CD4-positive, alpha-beta memory T cell (primary cell): ENCODE measurements around the gene TEKTIP1. TPM values are rescaled to one million over a fixed set of nuclear protein-coding genes. Genes with fewer than 3 reads are reported as not detected.
"Not testable (repeated sequence)": the region's sequence is repeated elsewhere in the genome, so short reads cannot be mapped to it uniquely, and the experiment has no call there.

Source experiments
- CTCF ChIA-PET: fragments of 350-600 bp; sonication (Branson Sonifier 250); formaldehyde crosslinking; loops from one replicate; lab custom pipeline; 2021; ENCODE audit warnings: inconsistent platforms; ENCODE audit not compliant: partially characterized antibody; lab: Charles Lee
- POLR2A ChIA-PET: fragments of 350-600 bp; sonication (Branson Sonifier 250); formaldehyde crosslinking; loops from one replicate; lab custom pipeline; 2021; ENCODE audit not compliant: partially characterized antibody; lab: Charles Lee
- DNase-seq, 5 donors: peaks; one replicate each; pipeline versions ENCODE4 v3.0.0 to v3.0.0-alpha.2; 2020 to 2022; ENCODE audit warnings: mixed read lengths in 1 of 5
- H3K27ac ChIP-seq: one replicate; pipeline ENCODE4 v1.7.0; 2013; ENCODE audit warnings: low read depth, low read length
- H3K27me3 ChIP-seq: 2 replicates; pipeline ENCODE4 v1.7.0; 2013; ENCODE audit warnings: mild to moderate bottlenecking, low read length, moderate library complexity; ENCODE audit not compliant: insufficient read depth
- H3K36me3 ChIP-seq: 2 replicates; pipeline ENCODE4 v1.7.0; 2013; ENCODE audit warnings: mild to moderate bottlenecking, low read length, moderate library complexity; ENCODE audit not compliant: insufficient read depth
- H3K4me1 ChIP-seq: 2 replicates; pipeline ENCODE4 v1.7.0; 2013; ENCODE audit warnings: mild to moderate bottlenecking, low read length, moderate library complexity; ENCODE audit not compliant: insufficient read depth
- H3K4me3 ChIP-seq, 2 donors: one replicate each; pipeline ENCODE4 v1.7.0; 2013; ENCODE audit warnings: low read length in 2 of 2, mild to moderate bottlenecking in 1 of 2
- H3K9me3 ChIP-seq, 2 donors: one replicate each; pipeline ENCODE4 v1.7.0; 2013; ENCODE audit warnings: low read length in 2 of 2, control low read depth in 1 of 2; ENCODE audit not compliant: control insufficient read depth in 1 of 2
- H3K27ac Mint-ChIP-seq, 7 donors: one replicate each; pipeline ENCODE4 v1.8.0; 2020 to 2021; ENCODE audit warnings: mixed read lengths in 7 of 7, mild to moderate bottlenecking in 6 of 7, inconsistent platforms in 3 of 7, moderate library complexity in 3 of 7
- H3K27me3 Mint-ChIP-seq, 2 donors: one replicate each; pipeline ENCODE4 v1.8.0; 2020 to 2021; ENCODE audit warnings: mixed read lengths in 2 of 2
- H3K36me3 Mint-ChIP-seq, 2 donors: one replicate each; pipeline ENCODE4 v1.8.0; 2020 to 2021; ENCODE audit warnings: mixed read lengths in 2 of 2, inconsistent platforms in 1 of 2, mild to moderate bottlenecking in 1 of 2
- H3K4me1 Mint-ChIP-seq, 4 donors: one replicate each; pipeline ENCODE4 v1.8.0; 2020 to 2021; ENCODE audit warnings: mixed read lengths in 4 of 4, mild to moderate bottlenecking in 1 of 4
- H3K4me3 Mint-ChIP-seq, 8 donors: one replicate each; pipeline ENCODE4 v1.8.0; 2020 to 2021; ENCODE audit warnings: mixed read lengths in 8 of 8, mild to moderate bottlenecking in 7 of 8, moderate library complexity in 6 of 8, inconsistent platforms in 3 of 8
- H3K9me3 Mint-ChIP-seq, 8 donors: one replicate each; pipeline ENCODE4 v1.8.0; 2020 to 2021; ENCODE audit warnings: mixed read lengths in 8 of 8, mild to moderate bottlenecking in 5 of 8, inconsistent platforms in 3 of 8, moderate library complexity in 1 of 8
- intact Hi-C: fragments of 100-400 bp; cut with micrococcal nuclease; formaldehyde crosslinking; loops from one replicate; pipeline ENCODE4 v1.15.1; 2023
- polyA plus RNA-seq, 2 donors: library from polyadenylated mRNA; unstranded; fragments of 300-500 nt; fragmentation: Illumina TruSeq; gene quantifications; one replicate each; pipeline ENCODE4 v1.2.3, GENCODE V29; 2021
- total RNA-seq, 2 experiments: library from RNA; stranded (reverse); gene quantifications; one replicate each; pipeline ENCODE4 v1.2.3, GENCODE V29; 2021

Gene TEKTIP1
- total and polyA plus RNA-seq, 4 experiments from 2014 or later, result 0.55 to 10.6 (median 8.1) TPM; not detected in 1

DNA sequence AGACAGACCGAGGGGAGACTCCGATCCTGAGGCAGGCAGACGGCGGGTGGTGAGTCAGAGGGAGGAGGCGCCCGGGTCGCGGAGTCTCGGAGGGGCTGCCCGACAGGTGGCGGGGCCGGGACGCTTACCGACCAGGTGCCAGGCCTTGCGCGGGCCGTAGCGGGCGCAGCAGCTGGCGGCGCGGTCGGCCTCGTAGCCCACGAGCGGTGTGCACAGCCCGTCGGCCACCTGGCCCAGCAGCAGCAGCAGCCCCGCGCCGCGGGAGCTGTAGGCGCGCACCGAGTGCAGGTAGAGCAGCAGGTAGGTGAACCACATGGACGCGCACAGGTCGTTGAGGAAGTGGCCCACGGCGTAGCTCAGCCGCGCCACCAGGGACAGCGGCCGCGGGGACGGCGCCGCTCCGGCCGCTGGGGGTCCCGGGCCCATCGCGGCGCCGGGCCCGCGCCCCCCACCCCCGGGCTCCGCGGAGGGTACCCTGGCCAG is 18.0 kb downstream of the TEKTIP1 start:
- Histone ChIP-seq H3K27me3 (no peaks in the 10 kb centered on the region), H3K4me3 (peak overlapping the region; percentile 73 to 81), H3K36me3 (no peaks in the 10 kb centered on the region), H3K9me3 (no peaks in the 10 kb centered on the region), H3K4me1 (peaks cover 49% of the 10 kb centered on the region), H3K27ac (peak overlapping the region; percentile 74)
- DNase-seq, result peak; percentile 53 to 85 (median 59)
- CTCF ChIA-PET, result interaction anchor here (0.6 to 4.3 kb wide), 6 partner anchors 9 to 28 kb away, joined by 3 to 49 read pairs (median 4); partner anchors contain the start of gene GIPC3
- peak overlapping the region; percentile 92 to 99 (median 97) for H3K27ac Mint-ChIP-seq
- POLR2A ChIA-PET, result interaction anchor here (0.7 to 7.2 kb wide), 19 partner anchors 9 to 690 kb away, joined by 3 to 54 read pairs (median 6); partner anchors contain the start of genes DOHH, GIPC3, HMG20B and TEKTIP1
- peaks cover 0 to 1% of the 10 kb centered on the region in 2 donors for H3K27me3 Mint-ChIP-seq
- H3K9me3 Mint-ChIP-seq, result peaks cover 0 to 3% (median 0%) of the 10 kb centered on the region in 8 donors
- H3K36me3 Mint-ChIP-seq, result peaks cover 0 to 10% of the 10 kb centered on the region in 2 donors
- intact Hi-C loops, result loop anchor here (1.0 kb wide), 2 partner anchors 15 to 70 kb away; partner anchors contain the start of gene HMG20B
- peaks cover 21 to 45% (median 32%) of the 10 kb centered on the region in 4 donors for H3K4me1 Mint-ChIP-seq
- peak overlapping the region; percentile 92 to 99 (median 96) for H3K4me3 Mint-ChIP-seq

DNA sequence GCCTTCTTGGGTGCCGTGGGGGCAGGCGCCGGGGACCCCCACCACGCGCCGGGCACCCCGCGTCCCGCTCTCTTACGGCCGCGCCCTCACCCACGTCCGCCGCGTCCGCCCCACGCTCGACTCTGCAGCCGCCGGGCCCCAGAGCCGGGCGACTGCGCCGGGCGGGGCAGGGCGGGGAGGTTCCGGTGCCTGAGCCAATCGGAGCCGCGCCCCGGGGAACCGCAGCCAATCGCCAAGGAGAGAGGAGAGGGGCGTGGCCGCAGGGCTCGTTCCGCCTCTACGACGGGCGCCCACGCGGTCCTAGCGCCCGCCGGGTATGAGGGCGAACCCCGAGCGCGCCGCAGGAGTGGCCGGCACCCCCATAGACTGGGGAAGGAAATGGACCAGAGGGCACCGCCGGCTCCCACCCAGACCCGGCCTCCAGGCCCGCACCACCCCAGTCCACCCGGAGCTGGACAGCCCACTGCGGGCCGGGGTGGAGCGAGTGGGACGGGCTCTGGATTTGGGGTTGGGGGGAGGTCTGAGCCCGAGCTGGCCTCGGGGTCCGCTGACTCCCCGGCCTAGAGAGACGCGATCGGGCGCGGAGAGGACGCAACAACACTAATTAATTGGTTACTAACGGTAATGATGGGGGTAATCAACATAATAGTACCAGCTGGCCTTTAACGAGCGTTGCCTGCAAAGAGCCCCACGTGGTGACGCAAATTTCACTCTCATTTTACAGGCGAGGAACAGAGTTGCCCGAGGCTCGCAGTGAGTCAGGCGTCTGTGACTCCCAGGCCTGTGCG is 18.7 kb downstream of the TEKTIP1 start, which contains the start of gene MFSD12:
MFSD12 (minus strand) TSS at position 126 of the 788 bp plus-strand sequence. CDS start 183 bp downstream, outside the sequence.
- Histone ChIP-seq H3K36me3 (no peaks in the 10 kb centered on the region), H3K9me3 (no peaks in the 10 kb centered on the region), H3K4me3 (peak within 1 kb of the TSS; percentile 81 to 84), H3K27me3 (no peaks in the 10 kb centered on the region), H3K27ac (peak within 1 kb of the TSS; percentile 74), H3K4me1 (peaks cover 47% of the 10 kb centered on the region)
- Mint-ChIP-seq H3K27me3 (peaks cover 0 to 1% of the 10 kb centered on the region in 2 donors), H3K4me3 (peak within 1 kb of the TSS; percentile 92 to 99 (median 96)), H3K27ac (peak within 1 kb of the TSS; percentile 92 to 99 (median 97)), H3K4me1 (peaks cover 21 to 42% (median 32%) of the 10 kb centered on the region in 4 donors), H3K36me3 (peaks cover 0 to 10% of the 10 kb centered on the region in 2 donors), H3K9me3 (peaks cover 0 to 3% (median 0%) of the 10 kb centered on the region in 8 donors)
- intact Hi-C loops, result loop anchor here (1.0 kb wide), 2 partner anchors 15 to 70 kb away; partner anchors contain the start of gene HMG20B
- peak; percentile 90 to 94 (median 93) for DNase-seq
- ChIA-PET CTCF (interaction anchor here (1.1 to 4.3 kb wide), 5 partner anchors 12 to 28 kb away, joined by 3 to 49 read pairs (median 5); partner anchors contain the start of gene GIPC3), POLR2A (interaction anchor here (0.6 to 7.2 kb wide), 22 partner anchors 10 to 689 kb away, joined by 3 to 54 read pairs (median 4); partner anchors contain the start of genes FZR1, GIPC3, HMG20B and TEKTIP1)

DNA sequence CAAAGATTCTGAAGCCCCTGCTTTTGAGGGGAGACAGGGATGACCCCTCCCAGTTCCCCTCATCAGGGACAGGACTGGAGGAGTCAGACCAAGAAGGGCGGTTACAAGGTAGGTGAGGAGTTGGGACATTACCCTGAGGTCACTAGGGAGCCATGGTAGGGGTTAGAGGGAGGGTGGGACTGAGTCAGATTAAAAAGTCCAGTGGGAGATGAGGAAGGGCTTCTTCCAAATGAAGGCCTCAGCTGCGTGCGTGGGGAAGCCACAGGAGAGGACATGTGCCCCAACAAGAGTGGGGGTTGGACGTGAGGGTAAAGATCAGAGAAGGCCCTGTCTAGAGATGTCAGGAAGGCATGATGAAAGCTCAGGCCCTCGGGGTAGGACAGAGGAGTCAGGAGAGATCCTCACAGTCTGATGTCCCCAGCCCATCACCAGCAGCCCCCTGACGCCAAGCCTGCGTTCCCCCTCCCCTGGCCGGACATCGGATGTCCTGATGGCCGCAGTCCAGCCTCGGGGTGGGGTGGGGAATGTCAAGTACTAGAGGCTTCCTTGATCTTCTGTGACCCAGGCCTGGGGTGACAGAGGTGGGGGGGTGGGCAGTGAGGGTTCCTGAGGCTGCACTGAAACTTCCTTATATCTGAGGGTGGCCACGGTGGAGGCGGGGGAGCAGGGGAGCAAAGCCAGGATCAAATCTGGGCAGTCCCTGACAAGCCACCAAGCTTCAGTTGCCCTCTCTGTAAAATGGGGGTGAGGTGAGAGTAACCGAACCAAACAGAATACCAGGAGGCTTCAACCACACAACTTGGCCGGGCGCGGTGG is 24.9 kb downstream of the TEKTIP1 start:
- Mint-ChIP-seq H3K27me3 (no peaks in the 10 kb centered on the region), H3K9me3 (peaks cover 0 to 2% (median 0%) of the 10 kb centered on the region in 8 donors), H3K4me1 (no peaks in the 10 kb centered on the region), H3K36me3 (no peaks in the 10 kb centered on the region), H3K27ac (peak overlapping the region in 1 of 7 donors; percentile 60), H3K4me3 (no peak overlapping the region)
- Histone ChIP-seq H3K9me3 (no peaks in the 10 kb centered on the region), H3K4me3 (no peak overlapping the region), H3K4me1 (no peaks in the 10 kb centered on the region), H3K27me3 (no peaks in the 10 kb centered on the region), H3K36me3 (no peaks in the 10 kb centered on the region), H3K27ac (no peak overlapping the region)
- DNase-seq, result no peak
- CTCF ChIA-PET, result no interaction called here
- POLR2A ChIA-PET, result interaction anchor here (1.1 kb wide), 1 partner anchor 10 kb away, joined by 4 read pairs; no protein-coding TSS in a partner anchor
- intact Hi-C loops, result no loop called here

DNA sequence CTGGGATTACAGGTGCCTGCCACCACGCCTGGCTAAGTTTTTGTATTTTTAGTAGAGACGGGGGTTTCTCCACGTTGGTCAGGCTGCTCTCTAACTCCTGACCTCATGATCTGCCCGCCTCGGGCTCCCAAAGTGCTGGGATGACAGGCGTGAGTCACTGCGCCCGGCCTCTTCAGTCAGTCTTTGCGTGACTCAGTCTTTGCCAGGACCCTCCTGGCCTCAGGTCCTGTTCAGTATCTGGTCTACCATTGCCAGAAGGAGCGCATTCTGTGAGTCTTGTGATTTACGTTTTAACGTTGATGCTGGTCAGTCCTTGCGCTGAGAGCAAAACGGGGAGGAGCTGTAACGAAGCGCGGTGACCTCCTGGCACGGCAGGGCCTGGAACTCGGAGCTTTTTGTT is 26.2 kb downstream of the TEKTIP1 start:
- Histone ChIP-seq H3K4me3 (no peak overlapping the region), H3K36me3 (no peaks in the 10 kb centered on the region), H3K27ac (no peak overlapping the region), H3K27me3 (no peaks in the 10 kb centered on the region), H3K9me3 (no peaks in the 10 kb centered on the region), H3K4me1 (no peaks in the 10 kb centered on the region)
- intact Hi-C loops, result no loop called here
- H3K36me3 Mint-ChIP-seq, result no peaks in the 10 kb centered on the region
- DNase-seq, result no peak
- CTCF ChIA-PET, result interaction anchor here (0.7 to 1.3 kb wide), 2 partner anchors 20 to 196 kb away, joined by 3 read pairs; no protein-coding TSS in a partner anchor
- H3K4me3 Mint-ChIP-seq, result no peak overlapping the region
- H3K4me1 Mint-ChIP-seq, result no peaks in the 10 kb centered on the region
- H3K27me3 Mint-ChIP-seq, result no peaks in the 10 kb centered on the region
- no peak overlapping the region for H3K27ac Mint-ChIP-seq
- H3K9me3 Mint-ChIP-seq, result peaks cover 0 to 2% (median 0%) of the 10 kb centered on the region in 8 donors
- POLR2A ChIA-PET, result no interaction called here

DNA sequence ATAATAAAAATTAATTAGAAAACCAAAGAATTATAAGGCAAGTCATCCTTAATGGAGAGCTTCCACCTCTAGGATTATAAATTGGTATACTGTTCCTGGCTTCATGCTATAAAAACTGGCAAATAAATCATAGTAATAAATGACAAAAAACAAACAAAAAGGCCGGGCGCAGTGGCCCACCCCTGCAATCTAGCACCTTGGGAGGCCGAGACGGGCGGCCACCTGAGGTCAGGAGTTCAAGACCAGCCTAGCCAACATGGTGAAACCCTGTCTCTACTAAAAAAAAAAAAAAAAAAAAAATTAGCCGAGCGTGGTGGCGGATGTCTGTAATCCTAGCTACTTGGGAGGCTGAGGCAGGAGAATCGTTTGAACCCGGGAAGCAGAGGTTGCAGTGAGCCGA is 31.1 kb downstream of the TEKTIP1 start:
- H3K4me3 ChIP-seq, DNase-seq, H3K9me3 ChIP-seq, H3K27me3 Mint-ChIP-seq, H3K36me3 ChIP-seq, H3K4me3 Mint-ChIP-seq, H3K36me3 Mint-ChIP-seq, H3K27ac Mint-ChIP-seq, H3K27me3 ChIP-seq, H3K27ac ChIP-seq, H3K9me3 Mint-ChIP-seq: not testable (repeated sequence)
- H3K4me1 Mint-ChIP-seq, result peaks cover 3 to 19% (median 15%) of the 10 kb centered on the region in 4 donors
- peaks cover 15% of the 10 kb centered on the region for H3K4me1 ChIP-seq
- intact Hi-C loops, result loop anchor here (5.0 to 10.0 kb wide), 3 partner anchors 63 to 495 kb away; partner anchors contain the start of genes FZR1 and ZBTB7A
- ChIA-PET POLR2A (interaction anchor here (5.8 kb wide), 1 partner anchor 13 kb away, joined by 54 read pairs; the partner anchor contains the start of gene MFSD12), CTCF (interaction anchor here (1.1 to 1.5 kb wide), 2 partner anchors 13 to 15 kb away, joined by 3 to 8 read pairs; partner anchors contain the start of genes GIPC3 and MFSD12)

DNA sequence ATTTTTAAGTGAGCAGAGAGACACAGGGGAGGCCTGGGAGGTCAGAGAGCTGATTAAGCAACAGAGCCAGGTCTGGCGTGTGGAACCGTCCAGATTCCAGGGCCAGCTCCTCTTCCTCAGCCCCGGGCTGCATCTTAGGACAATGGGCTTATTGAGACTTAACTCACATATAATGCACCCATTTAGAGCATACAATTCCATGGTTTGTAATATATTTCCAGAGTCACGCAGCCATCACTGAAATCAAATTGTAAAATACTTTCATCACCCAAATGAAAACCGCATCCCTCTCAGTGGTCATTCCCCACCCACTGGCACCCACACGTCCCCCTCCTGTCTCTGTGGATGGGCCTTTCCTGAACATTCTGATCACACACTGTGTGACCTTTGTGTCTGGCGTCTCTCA is 31.6 kb downstream of the TEKTIP1 start:
- CTCF ChIA-PET, result interaction anchor here (1.5 kb wide), 1 partner anchor 13 kb away, joined by 3 read pairs; the partner anchor contains the start of gene MFSD12
- intact Hi-C loops, result loop anchor here (5.0 to 10.0 kb wide), 3 partner anchors 63 to 494 kb away; partner anchors contain the start of genes FZR1 and ZBTB7A
- H3K4me3 ChIP-seq, result no peak overlapping the region

More for the DNA sequence above, 31.6 kb downstream of the TEKTIP1 start:
- POLR2A ChIA-PET, result interaction anchor here (5.8 kb wide), 1 partner anchor 13 kb away, joined by 54 read pairs; the partner anchor contains the start of gene MFSD12
- H3K27me3 ChIP-seq, result no peaks in the 10 kb centered on the region
- peaks cover 5 to 23% (median 17%) of the 10 kb centered on the region in 4 donors for H3K4me1 Mint-ChIP-seq
- H3K27ac ChIP-seq, result no peak overlapping the region
- DNase-seq, result no peak
- H3K9me3 ChIP-seq, result no peaks in the 10 kb centered on the region
- H3K9me3 Mint-ChIP-seq, result peaks cover 0 to 2% (median 0%) of the 10 kb centered on the region in 8 donors
- no peaks in the 10 kb centered on the region for H3K27me3 Mint-ChIP-seq
- H3K27ac Mint-ChIP-seq, result peak overlapping the region in 3 of 7 donors; percentile 27 to 80 (median 41)
- H3K36me3 ChIP-seq, result no peaks in the 10 kb centered on the region
- H3K4me1 ChIP-seq, result peaks cover 15% of the 10 kb centered on the region
- no peak overlapping the region for H3K4me3 Mint-ChIP-seq
- peaks cover 5 to 11% of the 10 kb centered on the region in 2 donors for H3K36me3 Mint-ChIP-seq
